HG03520 (cell line): Measurements from ENCODE around the gene MSRB1.
A peak's percentile ranks its signal among the peaks of the same experiment; 100 is the strongest.

Experiments used
- ATAC-seq: cut with Tn5 transposase; IDR thresholded peaks from one replicate; pipeline ENCODE4 v1.9.1; 2021; ENCODE audit warnings: mild to moderate bottlenecking, moderate library complexity; ENCODE audit not compliant: unreplicated experiment

Gene MSRB1

GRCh38 chr16:1979271-1980029 is 36.5 kb upstream of the MSRB1 start:
- ATAC-seq = no peak

- ATAC-seq = no peak
Measured at GRCh38 chr16:1978476-1979120, 35.6 kb upstream of the MSRB1 start.

- ATAC-seq = no peak
Measured at GRCh38 chr16:1977875-1978268, 34.9 kb upstream of the MSRB1 start.

- no peak for ATAC-seq
Measured at GRCh38 chr16:1976951-1977874, 34.2 kb upstream of the MSRB1 start.

GRCh38 chr16:1976216-1976520 is 33.2 kb upstream of the MSRB1 start:
- ATAC-seq = no peak

GRCh38 chr16:1975432-1976215 is 32.6 kb upstream of the MSRB1 start:
- no peak for ATAC-seq

- no peak for ATAC-seq
Measured at GRCh38 chr16:1974157-1975070, 31.4 kb upstream of the MSRB1 start.

GRCh38 chr16:1973461-1974156 is 30.6 kb upstream of the MSRB1 start:
- no peak for ATAC-seq

- peak; percentile 6 for ATAC-seq
Measured at GRCh38 chr16:1972490-1972877, 29.5 kb upstream of the MSRB1 start.

GRCh38 chr16:1971796-1972489 is 28.9 kb upstream of the MSRB1 start, which contains the start of gene TBL3:
Gene TBL3, plus strand, starts transcription at chr16:1972053. Its CDS starts 112 bp downstream, at chr16:1972165.
- ATAC-seq = peak; percentile 73

- no peak for ATAC-seq
Measured at GRCh38 chr16:1968146-1968953, 25.4 kb upstream of the MSRB1 start.

- no peak for ATAC-seq
Measured at GRCh38 chr16:1966460-1966859, 23.5 kb upstream of the MSRB1 start, which contains the start of gene RNF151. Gene RNF151, plus strand, starts transcription at chr16:1966856. Its CDS starts 26 bp downstream, at chr16:1966882.

- no peak for ATAC-seq
Measured at GRCh38 chr16:1965396-1966001, 22.5 kb upstream of the MSRB1 start.

- peak; percentile 81 for ATAC-seq
Measured at GRCh38 chr16:1964506-1965395, 21.8 kb upstream of the MSRB1 start, which contains the start of gene RPS2. Gene RPS2, minus strand, starts transcription at chr16:1964826. Its CDS starts 201 bp downstream, at chr16:1964625.

- peak; percentile 1 for ATAC-seq
Measured at GRCh38 chr16:1963806-1964505, 21.0 kb upstream of the MSRB1 start.
